Measurements from ENCODE around the gene THOC5. TPM values are rescaled to one million over a fixed set of nuclear protein-coding genes. Genes with fewer than 3 reads are reported as not detected.

The THOC5 gene
- total and polyA plus RNA-seq, 2 donors from 2014 or later: 23.1 to 37.9 TPM

- intact Hi-C loops (cut with DNase I): no loop called here
- Histone ChIP-seq H3K27ac (ENCODE audit: low read depth in 2 of 2, low read length in 2 of 2) (no peak overlapping the region), H3K9me3 (ENCODE audit: control insufficient read depth in 2 of 3, insufficient read depth in 1 of 3, low read length in 3 of 3) (no peaks in the 10 kb centered on the region), H3K9ac (ENCODE audit: low read length in 3 of 3) (no peak overlapping the region), H3K4me1 (ENCODE audit: control insufficient read depth in 2 of 3, insufficient read depth in 2 of 3, low read depth in 1 of 3, low read length in 3 of 3) (peaks cover 0 to 7% (median 0%) of the 10 kb centered on the region in 3 donors), H3K36me3 (ENCODE audit: control insufficient read depth in 2 of 3, insufficient read depth in 3 of 3, low read length in 3 of 3) (no peaks in the 10 kb centered on the region), H3K27me3 (ENCODE audit: control insufficient read depth, insufficient read depth, low read length) (no peaks in the 10 kb centered on the region), H3K4me3 (ENCODE audit: low read length in 3 of 3) (no peak overlapping the region)
- FAIRE-seq (no peak), DNase-seq (no peak)
- TF ChIP-seq, protein P1, sequence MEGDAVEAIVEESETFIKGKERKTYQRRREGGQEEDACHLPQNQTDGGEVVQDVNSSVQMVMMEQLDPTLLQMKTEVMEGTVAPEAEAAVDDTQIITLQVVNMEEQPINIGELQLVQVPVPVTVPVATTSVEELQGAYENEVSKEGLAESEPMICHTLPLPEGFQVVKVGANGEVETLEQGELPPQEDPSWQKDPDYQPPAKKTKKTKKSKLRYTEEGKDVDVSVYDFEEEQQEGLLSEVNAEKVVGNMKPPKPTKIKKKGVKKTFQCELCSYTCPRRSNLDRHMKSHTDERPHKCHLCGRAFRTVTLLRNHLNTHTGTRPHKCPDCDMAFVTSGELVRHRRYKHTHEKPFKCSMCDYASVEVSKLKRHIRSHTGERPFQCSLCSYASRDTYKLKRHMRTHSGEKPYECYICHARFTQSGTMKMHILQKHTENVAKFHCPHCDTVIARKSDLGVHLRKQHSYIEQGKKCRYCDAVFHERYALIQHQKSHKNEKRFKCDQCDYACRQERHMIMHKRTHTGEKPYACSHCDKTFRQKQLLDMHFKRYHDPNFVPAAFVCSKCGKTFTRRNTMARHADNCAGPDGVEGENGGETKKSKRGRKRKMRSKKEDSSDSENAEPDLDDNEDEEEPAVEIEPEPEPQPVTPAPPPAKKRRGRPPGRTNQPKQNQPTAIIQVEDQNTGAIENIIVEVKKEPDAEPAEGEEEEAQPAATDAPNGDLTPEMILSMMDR (IDR thresholded peaks at IDR 0.05; ENCODE audit: borderline replicate concordance, extremely low read depth, insufficient read depth): no peak
Measured at GRCh38 chr22:29584975-29585374, 31.4 kb upstream of the THOC5 start.

- Histone ChIP-seq H3K9ac (ENCODE audit: low read length in 3 of 3) (no peak overlapping the region), H3K27me3 (ENCODE audit: control insufficient read depth, insufficient read depth, low read length) (no peaks in the 10 kb centered on the region), H3K27ac (ENCODE audit: low read depth in 2 of 2, low read length in 2 of 2) (no peak overlapping the region), H3K4me1 (ENCODE audit: control insufficient read depth in 2 of 3, insufficient read depth in 2 of 3, low read depth in 1 of 3, low read length in 3 of 3) (peaks cover 0 to 9% (median 0%) of the 10 kb centered on the region in 3 donors), H3K4me3 (ENCODE audit: low read length in 3 of 3) (peak overlapping the region in 1 of 3 donors; percentile 78), H3K9me3 (ENCODE audit: control insufficient read depth in 2 of 3, insufficient read depth in 1 of 3, low read length in 3 of 3) (no peaks in the 10 kb centered on the region), H3K36me3 (ENCODE audit: control insufficient read depth in 2 of 3, insufficient read depth in 3 of 3, low read length in 3 of 3) (no peaks in the 10 kb centered on the region)
- intact Hi-C loops (cut with DNase I): no loop called here
- FAIRE-seq (no peak), DNase-seq (no peak)
- TF ChIP-seq, protein P1 (IDR thresholded peaks at IDR 0.05; ENCODE audit: borderline replicate concordance, extremely low read depth, insufficient read depth): no peak
Measured at GRCh38 chr22:29581799-29582198, 28.2 kb upstream of the THOC5 start.

DNA sequence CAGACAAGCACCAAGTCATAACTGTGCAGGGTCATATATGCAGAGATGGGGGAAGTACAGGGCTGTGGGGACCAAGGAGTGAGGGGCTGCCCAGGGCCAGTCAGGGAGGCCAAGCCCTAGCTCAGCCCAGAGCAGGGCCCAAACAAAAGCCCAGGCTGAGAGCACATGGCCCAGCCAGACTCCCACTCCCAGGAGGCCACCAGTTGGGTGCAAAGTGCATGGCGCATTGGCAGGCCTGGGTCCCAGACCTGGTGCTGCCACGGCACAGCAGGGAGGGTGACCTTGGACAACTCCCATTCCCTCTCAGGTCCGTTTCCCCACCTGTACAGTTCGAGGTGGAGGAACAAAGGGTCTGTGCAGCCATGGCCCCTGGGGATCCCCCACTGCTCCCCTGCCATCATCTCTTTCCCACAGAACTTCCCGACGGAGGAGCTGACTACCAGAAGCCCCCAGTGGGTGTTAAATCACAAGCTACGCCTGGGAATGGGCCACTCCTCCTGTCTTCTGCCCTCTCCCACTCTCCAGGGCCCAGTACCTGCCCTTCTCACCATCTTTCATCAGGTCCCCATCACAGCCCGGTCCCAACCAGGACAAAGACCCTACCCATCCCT is 26.7 kb upstream of the THOC5 start:
- Histone ChIP-seq H3K4me1 (ENCODE audit: control insufficient read depth in 2 of 3, insufficient read depth in 2 of 3, low read depth in 1 of 3, low read length in 3 of 3) (peaks cover 0 to 9% (median 0%) of the 10 kb centered on the region in 3 donors), H3K27me3 (ENCODE audit: control insufficient read depth, insufficient read depth, low read length) (no peaks in the 10 kb centered on the region), H3K27ac (ENCODE audit: low read depth in 2 of 2, low read length in 2 of 2) (peak overlapping the region; percentile 26 to 80), H3K9me3 (ENCODE audit: control insufficient read depth in 2 of 3, insufficient read depth in 1 of 3, low read length in 3 of 3) (no peaks in the 10 kb centered on the region), H3K4me3 (ENCODE audit: low read length in 3 of 3) (peak overlapping the region; percentile 59 to 79 (median 78)), H3K9ac (ENCODE audit: low read length in 3 of 3) (peak overlapping the region; percentile 54 to 85 (median 54)), H3K36me3 (ENCODE audit: control insufficient read depth in 2 of 3, insufficient read depth in 3 of 3, low read length in 3 of 3) (no peaks in the 10 kb centered on the region)
- peak in 3 of 5 donors; percentile 40 to 69 (median 50) for DNase-seq
- intact Hi-C loops (cut with DNase I): no loop called here
- no peak for FAIRE-seq
- TF ChIP-seq, protein P1 (IDR thresholded peaks at IDR 0.05; ENCODE audit: borderline replicate concordance, extremely low read depth, insufficient read depth): no peak

All from kidney (tissue), 14 donors.